Effector memory CD8-positive, alpha-beta T cell (primary cell): ENCODE results near the gene TADA2A.
"Not testable (repeated sequence)": the region's sequence is repeated elsewhere in the genome, so short reads cannot be mapped to it uniquely, and the experiment has no call there.

Experiments
- ATAC-seq: fragments of 150-1000 bp; cut with Tn5 transposase; replicated peaks from 2 replicates; pipeline ENCODE4 v1.10.0; 2021; ENCODE audit warnings: mild to moderate bottlenecking, moderate library complexity
- DNase-seq, 3 experiments: peaks; one replicate each; pipeline ENCODE4 v3.0.0; 2021
- H3K27ac Mint-ChIP-seq, 2 donors: one replicate each; pipeline ENCODE4 v1.8.0; 2022; ENCODE audit warnings: mild to moderate bottlenecking in 2 of 2, mixed read lengths in 2 of 2, moderate library complexity in 2 of 2
- H3K27me3 Mint-ChIP-seq, 2 donors: one replicate each; pipeline ENCODE4 v1.8.0; 2022; ENCODE audit warnings: mixed read lengths in 2 of 2
- H3K36me3 Mint-ChIP-seq: one replicate; pipeline ENCODE4 v1.8.0; 2022; ENCODE audit warnings: mild to moderate bottlenecking, moderate library complexity, mixed read lengths; ENCODE audit not compliant: insufficient read depth
- H3K4me1 Mint-ChIP-seq, 2 donors: one replicate each; pipeline ENCODE4 v1.8.0; 2022; ENCODE audit warnings: low read depth in 2 of 2, mixed read lengths in 2 of 2
- H3K4me3 Mint-ChIP-seq, 2 donors: one replicate each; pipeline ENCODE4 v1.8.0; 2022; ENCODE audit warnings: mild to moderate bottlenecking in 2 of 2, mixed read lengths in 2 of 2, moderate library complexity in 2 of 2
- H3K9me3 Mint-ChIP-seq, 2 donors: one replicate each; pipeline ENCODE4 v1.8.0; 2022; ENCODE audit warnings: mixed read lengths in 2 of 2

TADA2A gene

DNA sequence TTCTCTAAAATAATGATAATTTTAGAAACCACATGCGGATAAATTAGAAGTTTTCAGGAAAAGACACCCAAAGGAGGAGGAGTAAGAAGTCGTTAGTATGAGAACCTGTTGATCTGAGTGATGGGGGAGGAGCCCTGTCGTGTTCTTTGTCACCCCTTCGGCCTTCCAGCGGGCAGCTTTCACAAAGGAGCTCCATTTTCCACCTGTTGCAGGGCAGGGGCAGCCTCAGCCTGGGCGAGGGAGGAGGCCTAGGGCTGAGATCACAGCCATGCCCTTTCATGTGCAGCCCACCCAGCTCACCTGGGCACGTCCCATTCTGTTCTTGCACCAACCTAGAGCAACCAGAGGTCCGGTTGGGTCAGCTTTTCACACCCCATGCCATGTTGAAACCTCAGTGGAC lies 88.3 kb downstream of the TADA2A start:
- Mint-ChIP-seq H3K27ac (no peak overlapping the region), H3K4me1 (peaks cover 13 to 14% of the 10 kb centered on the region in 2 donors), H3K27me3 (no peaks in the 10 kb centered on the region), H3K9me3 (no peaks in the 10 kb centered on the region), H3K4me3 (no peak overlapping the region), H3K36me3 (peaks cover 5% of the 10 kb centered on the region)
- ATAC-seq (no peak), DNase-seq (no peak)

DNA sequence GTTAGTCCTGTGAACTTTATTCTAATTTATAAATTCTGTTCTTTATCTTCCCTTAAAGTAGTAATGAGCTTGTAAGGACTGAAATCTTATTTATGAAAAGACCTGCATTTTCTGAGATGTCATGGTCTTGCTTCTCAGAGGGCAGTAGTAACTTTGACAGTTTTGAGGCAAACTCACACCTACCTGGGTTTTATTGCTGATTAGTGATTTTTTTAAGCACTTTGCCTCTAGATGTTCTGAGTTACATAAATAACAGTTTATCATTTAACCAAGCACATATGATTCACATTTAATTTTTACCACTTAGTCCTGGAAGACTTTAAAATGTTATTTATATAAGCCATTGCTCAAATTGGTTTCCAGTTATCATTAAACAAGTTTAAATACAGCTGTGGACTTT lies 93.7 kb downstream of the TADA2A start:
- no peak overlapping the region for H3K4me3 Mint-ChIP-seq
- no peaks in the 10 kb centered on the region for H3K27me3 Mint-ChIP-seq
- no peak for ATAC-seq
- DNase-seq, result no peak
- peaks cover 0 to 7% of the 10 kb centered on the region in 2 donors for H3K4me1 Mint-ChIP-seq
- H3K36me3 Mint-ChIP-seq, result no peaks in the 10 kb centered on the region
- no peaks in the 10 kb centered on the region for H3K9me3 Mint-ChIP-seq
- no peak overlapping the region for H3K27ac Mint-ChIP-seq

- no peak overlapping the region for H3K27ac Mint-ChIP-seq
- H3K4me3 Mint-ChIP-seq, result no peak overlapping the region
- H3K36me3 Mint-ChIP-seq, result no peaks in the 10 kb centered on the region
- no peaks in the 10 kb centered on the region for H3K27me3 Mint-ChIP-seq
- ATAC-seq (no peak), DNase-seq (no peak)
- peaks cover 0 to 11% of the 10 kb centered on the region in 2 donors for H3K4me1 Mint-ChIP-seq
- no peaks in the 10 kb centered on the region for H3K9me3 Mint-ChIP-seq
Measured at GRCh38 chr17:37502009-37502936, 95.6 kb downstream of the TADA2A start.

- Mint-ChIP-seq H3K4me3 (no peak overlapping the region), H3K4me1 (peaks cover 0 to 11% of the 10 kb centered on the region in 2 donors), H3K27ac (no peak overlapping the region), H3K9me3 (no peaks in the 10 kb centered on the region), H3K36me3 (no peaks in the 10 kb centered on the region), H3K27me3 (no peaks in the 10 kb centered on the region)
- ATAC-seq (no peak), DNase-seq (no peak)
Measured at GRCh38 chr17:37503148-37503547, 96.5 kb downstream of the TADA2A start.

GRCh38 chr17:37505333-37505732 lies 98.6 kb downstream of the TADA2A start:
- H3K4me3 Mint-ChIP-seq, result no peak overlapping the region
- H3K36me3 Mint-ChIP-seq, result no peaks in the 10 kb centered on the region
- ATAC-seq, result no peak
- DNase-seq, result no peak
- no peaks in the 10 kb centered on the region for H3K27me3 Mint-ChIP-seq
- peaks cover 0 to 15% of the 10 kb centered on the region in 2 donors for H3K4me1 Mint-ChIP-seq
- peak overlapping the region in 1 of 2 donors; percentile 10 for H3K27ac Mint-ChIP-seq
- no peaks in the 10 kb centered on the region for H3K9me3 Mint-ChIP-seq

GRCh38 chr17:37506678-37507077 lies 100.0 kb downstream of the TADA2A start:
- ATAC-seq, result peak; percentile 61
- Mint-ChIP-seq H3K27me3 (no peaks in the 10 kb centered on the region), H3K4me1 (peaks cover 0 to 19% of the 10 kb centered on the region in 2 donors), H3K9me3 (no peaks in the 10 kb centered on the region), H3K36me3 (no peaks in the 10 kb centered on the region), H3K27ac (peak overlapping the region in 1 of 2 donors; percentile 10), H3K4me3 (no peak overlapping the region)
- DNase-seq, result peak in 1 of 3 experiments; percentile 8

DNA sequence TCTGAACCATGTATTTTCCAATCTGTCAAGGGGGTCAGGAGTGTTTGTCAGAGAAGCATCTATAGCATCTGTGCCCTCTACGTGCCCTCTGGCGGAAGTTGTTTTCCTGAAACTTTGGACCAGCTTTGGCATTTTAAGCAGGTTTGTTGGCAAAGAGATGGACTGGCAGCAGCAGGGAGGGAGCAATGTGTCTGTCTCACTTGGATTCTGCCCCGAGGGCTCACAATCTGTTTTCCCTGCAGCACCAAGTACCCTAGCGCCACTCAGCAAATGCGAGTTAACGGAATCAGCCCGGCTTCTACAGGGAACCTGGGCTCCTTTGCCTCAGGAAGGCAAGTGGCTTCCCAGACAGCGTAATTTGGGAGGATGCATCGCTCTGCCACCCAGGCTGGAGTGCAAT lies 100.4 kb downstream of the TADA2A start:
- H3K4me1 Mint-ChIP-seq, result peaks cover 0 to 19% of the 10 kb centered on the region in 2 donors
- H3K36me3 Mint-ChIP-seq, result no peaks in the 10 kb centered on the region
- ATAC-seq, result no peak
- H3K4me3 Mint-ChIP-seq, result no peak overlapping the region
- no peaks in the 10 kb centered on the region for H3K9me3 Mint-ChIP-seq
- DNase-seq, result no peak
- H3K27me3 Mint-ChIP-seq, result no peaks in the 10 kb centered on the region
- no peak overlapping the region for H3K27ac Mint-ChIP-seq

DNA sequence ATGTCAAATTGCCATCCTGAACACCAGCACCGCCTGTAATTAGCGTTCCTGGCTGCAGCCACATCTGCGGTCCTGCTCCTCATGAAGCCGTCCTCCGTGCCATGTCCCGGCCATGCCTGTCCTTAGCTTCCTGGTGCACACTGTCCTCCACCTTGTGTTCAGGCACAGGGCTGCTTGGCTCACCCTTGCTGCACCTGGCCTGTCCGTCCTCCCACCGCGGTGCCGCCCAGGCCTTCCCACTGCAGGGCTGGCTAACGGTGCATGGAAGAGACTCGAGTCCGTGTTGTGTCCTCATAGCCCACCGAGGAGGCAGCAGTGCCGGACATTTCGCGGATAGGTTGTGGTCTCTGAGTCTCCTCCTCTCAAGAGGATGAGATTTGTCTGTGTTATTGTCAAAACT lies 103.4 kb downstream of the TADA2A start:
- no peak for DNase-seq
- Mint-ChIP-seq H3K27ac (peak overlapping the region; percentile 7 to 77), H3K4me1 (peaks cover 0 to 12% of the 10 kb centered on the region in 2 donors), H3K27me3 (no peaks in the 10 kb centered on the region), H3K36me3 (peaks cover 10% of the 10 kb centered on the region), H3K4me3 (no peak overlapping the region), H3K9me3 (no peaks in the 10 kb centered on the region)
- no peak for ATAC-seq

DNA sequence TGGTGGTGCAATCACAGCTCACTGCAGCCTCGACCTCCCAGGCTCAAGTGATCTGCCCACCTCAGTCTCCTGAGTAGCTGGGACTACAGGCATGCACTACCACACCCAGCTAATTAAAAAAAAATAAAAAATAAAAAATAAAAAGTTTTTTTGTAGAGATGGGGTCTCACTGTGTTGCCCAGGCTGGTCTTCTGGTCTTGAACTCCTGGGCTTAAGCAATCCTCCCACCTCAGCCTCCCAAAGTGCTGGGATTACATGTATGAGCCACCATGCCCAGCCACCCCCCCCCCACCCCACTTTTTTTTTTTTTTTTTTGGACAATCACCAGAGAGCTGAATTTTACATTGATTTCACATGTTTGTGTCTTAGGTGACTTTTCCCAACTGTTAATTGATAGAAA lies 105.0 kb downstream of the TADA2A start:
- peaks cover 22% of the 10 kb centered on the region for H3K36me3 Mint-ChIP-seq
- not testable (repeated sequence) for H3K9me3 Mint-ChIP-seq, DNase-seq, H3K27ac Mint-ChIP-seq, H3K27me3 Mint-ChIP-seq, H3K4me1 Mint-ChIP-seq, ATAC-seq, H3K4me3 Mint-ChIP-seq

DNA sequence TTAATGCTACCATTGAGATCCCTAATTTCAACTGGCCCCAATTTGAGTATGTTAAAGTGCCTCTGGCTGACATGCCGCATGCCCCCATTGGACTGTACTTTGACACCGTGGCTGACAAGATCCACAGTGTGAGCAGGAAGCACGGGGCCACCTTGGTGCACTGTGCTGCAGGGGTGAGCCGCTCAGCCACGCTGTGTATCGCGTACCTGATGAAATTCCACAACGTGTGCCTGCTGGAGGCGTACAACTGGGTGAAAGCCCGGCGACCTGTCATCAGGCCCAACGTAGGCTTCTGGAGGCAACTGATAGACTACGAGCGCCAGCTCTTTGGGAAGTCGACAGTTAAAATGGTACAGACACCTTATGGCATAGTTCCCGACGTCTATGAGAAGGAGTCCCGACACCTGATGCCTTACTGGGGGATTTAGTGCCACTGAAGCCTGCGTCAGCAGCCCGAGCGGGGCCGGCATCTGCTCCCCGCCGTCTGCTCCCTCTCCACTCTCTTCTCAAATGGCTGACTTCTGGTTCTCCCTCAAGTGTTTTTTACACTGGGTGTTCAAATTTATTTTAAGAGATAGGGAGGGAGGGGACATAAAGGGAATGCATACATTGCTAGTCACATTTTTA lies 105.9 kb downstream of the TADA2A start:
- H3K36me3 Mint-ChIP-seq, result peaks cover 31% of the 10 kb centered on the region
- H3K9me3 Mint-ChIP-seq, result no peaks in the 10 kb centered on the region
- peaks cover 0 to 8% of the 10 kb centered on the region in 2 donors for H3K4me1 Mint-ChIP-seq

GRCh38 chr17:37513711-37514110 lies 107.0 kb downstream of the TADA2A start:
- Mint-ChIP-seq H3K27me3 (no peaks in the 10 kb centered on the region), H3K27ac (no peak overlapping the region), H3K9me3 (no peaks in the 10 kb centered on the region), H3K4me1 (peaks cover 0 to 8% of the 10 kb centered on the region in 2 donors), H3K4me3 (no peak overlapping the region), H3K36me3 (peaks cover 42% of the 10 kb centered on the region)
- DNase-seq, result no peak
- ATAC-seq, result no peak

More for the DNA sequence above, 105.9 kb downstream of the TADA2A start:
- no peaks in the 10 kb centered on the region for H3K27me3 Mint-ChIP-seq
- no peak for ATAC-seq
- no peak overlapping the region for H3K4me3 Mint-ChIP-seq
- DNase-seq, result no peak
- peak overlapping the region in 1 of 2 donors; percentile 35 for H3K27ac Mint-ChIP-seq

DNA sequence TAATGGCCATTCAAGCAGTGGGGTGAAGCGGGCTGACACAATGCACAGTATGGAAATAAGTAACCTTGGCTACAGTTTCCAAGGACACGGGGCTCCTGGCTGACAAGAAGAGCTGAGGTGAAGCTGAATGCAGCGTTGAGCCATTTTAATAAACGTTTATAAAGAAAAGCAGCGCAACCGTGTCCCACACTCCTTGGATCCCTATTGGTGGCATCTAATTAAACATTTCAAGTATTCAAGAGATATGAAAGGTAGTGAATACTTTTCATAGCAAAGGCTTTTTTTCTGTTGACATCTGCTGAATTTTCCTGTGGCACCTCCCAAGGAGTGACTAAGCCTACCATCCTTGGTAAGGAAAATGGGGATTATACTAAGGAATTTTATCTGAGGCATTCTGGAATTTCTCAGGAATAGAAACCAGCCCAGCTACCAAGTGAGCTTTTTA lies 109.5 kb downstream of the TADA2A start:
- H3K27me3 Mint-ChIP-seq, result no peaks in the 10 kb centered on the region
- H3K27ac Mint-ChIP-seq, result peak overlapping the region in 1 of 2 donors; percentile 53
- peaks cover 61% of the 10 kb centered on the region for H3K36me3 Mint-ChIP-seq
- no peak for ATAC-seq
- DNase-seq, result no peak
- H3K4me1 Mint-ChIP-seq, result peaks cover 10 to 13% of the 10 kb centered on the region in 2 donors
- H3K9me3 Mint-ChIP-seq, result no peaks in the 10 kb centered on the region
- H3K4me3 Mint-ChIP-seq, result no peak overlapping the region

DNA sequence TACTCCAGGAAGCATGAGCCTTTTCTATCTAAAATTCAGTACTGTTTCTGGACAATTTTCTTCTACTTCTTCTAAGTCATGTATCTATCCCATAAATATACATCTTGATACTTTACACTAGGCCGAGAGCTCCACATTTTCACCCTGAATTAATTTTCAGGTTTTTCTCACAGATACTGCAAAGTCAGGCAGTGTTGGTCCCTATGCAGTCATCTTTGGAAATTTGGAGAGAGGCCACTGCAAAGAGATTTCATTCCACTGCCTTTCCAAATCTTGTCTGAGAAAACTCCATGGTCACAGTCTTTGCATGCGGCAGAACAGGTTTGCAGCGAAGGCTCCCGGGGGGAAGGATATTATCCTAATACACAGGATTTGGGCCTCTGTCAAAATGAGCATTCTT lies 111.2 kb downstream of the TADA2A start:
- Mint-ChIP-seq H3K27me3 (no peaks in the 10 kb centered on the region), H3K9me3 (no peaks in the 10 kb centered on the region), H3K4me1 (peaks cover 14 to 20% of the 10 kb centered on the region in 2 donors), H3K4me3 (no peak overlapping the region), H3K27ac (peak overlapping the region in 1 of 2 donors; percentile 61), H3K36me3 (peaks cover 71% of the 10 kb centered on the region)
- ATAC-seq (no peak), DNase-seq (no peak)

- DNase-seq, result no peak
- Mint-ChIP-seq H3K9me3 (no peaks in the 10 kb centered on the region), H3K4me3 (no peak overlapping the region), H3K27ac (peak overlapping the region in 1 of 2 donors; percentile 70), H3K4me1 (peaks cover 14 to 20% of the 10 kb centered on the region in 2 donors), H3K27me3 (no peaks in the 10 kb centered on the region), H3K36me3 (peaks cover 75% of the 10 kb centered on the region)
- no peak for ATAC-seq
Measured at GRCh38 chr17:37518826-37519225, 112.1 kb downstream of the TADA2A start.
